Hippocampal formation (tissue), 2 donors: Measurements from ENCODE around the gene NOD2.

Source experiments
- DNase-seq, 2 donors: peaks; one replicate each; lab custom pipeline; 2025; lab: John Stamatoyannopoulos, UW

NOD2 gene

DNA sequence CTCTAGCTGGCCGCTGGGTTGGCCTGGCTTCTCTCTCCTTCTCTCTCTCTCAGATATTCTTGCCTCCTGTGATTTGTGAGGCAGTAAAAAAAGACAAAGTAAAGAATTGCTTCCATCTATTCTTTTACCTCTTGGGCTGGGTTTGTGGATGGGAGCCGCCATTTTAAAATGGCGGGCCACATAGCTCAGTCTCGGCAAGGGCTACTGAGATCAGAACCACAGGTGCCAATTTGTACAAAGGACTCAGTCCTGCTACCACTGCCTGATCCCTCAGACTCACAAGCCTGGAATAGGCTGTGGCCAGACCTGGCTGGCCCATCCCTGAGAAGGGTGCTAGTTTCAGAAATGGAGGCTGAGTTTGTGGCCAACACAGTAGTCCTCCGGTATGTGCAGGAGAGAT lies 24.1 kb downstream of the NOD2 start:
- DNase-seq: no peak

DNA sequence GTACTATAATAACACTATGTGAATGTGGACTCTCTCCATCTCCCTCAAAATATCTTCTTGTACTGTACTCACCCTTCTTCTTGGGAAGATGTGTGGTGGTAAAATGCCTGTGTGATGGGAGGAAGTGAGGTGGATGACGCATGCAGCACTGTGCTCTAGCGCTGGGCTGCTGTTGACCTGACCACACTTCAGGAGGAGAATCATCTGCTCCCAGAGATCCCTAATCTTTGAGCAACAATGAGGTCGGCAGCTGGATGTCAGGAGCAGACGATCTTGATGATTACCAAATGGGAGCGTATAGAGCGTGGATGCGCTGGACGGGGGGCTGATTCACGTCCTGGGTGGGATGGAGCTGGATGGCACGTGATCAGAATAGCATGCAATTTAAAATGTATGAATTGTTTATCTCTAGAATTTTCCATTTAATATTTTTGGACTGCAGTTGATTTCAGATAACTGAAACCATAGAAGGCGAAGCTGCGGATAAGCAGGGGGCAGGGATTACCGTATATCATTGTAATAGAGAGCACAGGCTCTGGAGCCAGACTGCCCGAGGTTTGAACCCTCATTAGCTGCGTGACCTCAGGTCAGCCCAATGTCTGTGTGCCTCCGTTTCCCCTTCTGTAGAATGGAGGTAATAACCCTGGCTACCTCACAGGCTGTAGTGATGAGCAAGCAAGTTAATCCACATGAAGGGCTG lies 24.8 kb downstream of the NOD2 start:
- no peak for DNase-seq

DNA sequence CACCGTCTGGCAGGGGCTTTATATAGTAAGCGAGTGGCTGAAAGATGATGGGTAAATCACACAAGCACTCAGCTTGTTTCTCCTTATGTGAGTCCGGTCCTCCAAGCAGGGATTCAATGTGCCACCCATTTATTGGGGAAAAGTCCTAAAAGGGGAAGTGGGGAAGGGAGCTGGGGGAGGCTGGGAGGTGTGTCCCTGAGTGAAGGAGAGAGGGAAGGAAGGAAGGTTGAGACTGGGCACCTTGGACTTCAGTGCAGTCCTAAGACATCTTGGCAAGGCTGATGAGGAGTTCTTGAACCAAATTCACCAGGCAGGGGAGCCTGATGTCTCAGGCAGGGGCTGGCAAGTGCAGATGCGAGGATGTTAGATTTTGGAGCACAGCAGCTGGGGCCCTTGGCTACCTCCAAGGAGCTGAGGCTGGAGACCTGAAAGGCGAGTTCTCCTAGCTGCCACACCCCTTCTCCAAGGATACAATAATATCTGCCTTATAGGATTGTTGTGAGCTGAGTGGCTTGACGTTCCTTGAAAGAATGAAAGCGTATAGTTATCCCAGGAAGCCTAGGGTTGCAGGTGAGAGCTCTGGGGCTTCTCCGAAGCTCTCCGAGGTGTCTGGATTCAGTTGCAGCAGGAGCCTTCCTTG lies 25.5 kb downstream of the NOD2 start:
- no peak for DNase-seq

DNA sequence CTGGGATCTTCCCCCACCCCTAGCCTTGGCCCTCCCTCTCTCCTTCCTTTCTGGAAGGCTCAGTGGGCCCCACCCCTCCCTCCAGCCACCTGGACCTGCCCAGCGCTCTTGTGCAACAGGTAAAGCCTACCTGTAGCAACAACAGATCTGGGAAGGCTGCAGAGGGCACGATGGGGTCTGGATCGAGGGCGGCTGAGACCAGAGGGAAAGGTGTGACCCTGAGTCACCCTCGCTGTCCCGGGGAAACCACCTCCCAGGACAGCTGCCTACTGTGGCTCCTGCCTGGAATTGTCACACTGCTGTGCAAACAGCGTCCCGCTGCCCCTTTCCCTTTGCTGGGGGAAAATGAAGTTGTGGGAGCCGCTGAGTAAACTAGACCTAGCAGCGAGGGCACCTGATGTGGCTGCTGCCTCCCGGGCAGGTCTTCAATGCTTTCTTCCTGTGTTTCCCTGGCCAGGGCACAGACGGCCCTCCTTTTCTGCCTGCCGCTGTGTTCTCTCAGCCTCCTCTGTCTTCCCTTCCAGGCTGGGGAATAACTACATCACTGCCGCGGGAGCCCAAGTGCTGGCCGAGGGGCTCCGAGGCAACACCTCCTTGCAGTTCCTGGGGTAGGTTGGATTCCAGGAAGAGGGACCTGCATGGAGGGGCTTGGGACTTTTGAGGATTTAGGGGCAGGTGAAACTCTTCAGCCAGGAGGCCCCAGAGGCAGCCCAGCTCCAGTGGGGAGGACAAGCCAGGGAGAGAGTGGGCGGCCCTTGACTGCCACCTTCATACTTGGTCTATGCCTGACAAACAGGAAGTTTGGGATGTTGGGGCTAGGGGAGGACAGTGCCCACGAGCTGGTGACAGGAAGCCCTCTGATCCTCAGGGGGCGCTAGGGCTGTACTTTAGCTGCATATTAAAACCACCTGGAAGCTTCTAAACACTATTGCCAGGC lies 26.3 kb downstream of the NOD2 start:
- DNase-seq: no peak

DNA sequence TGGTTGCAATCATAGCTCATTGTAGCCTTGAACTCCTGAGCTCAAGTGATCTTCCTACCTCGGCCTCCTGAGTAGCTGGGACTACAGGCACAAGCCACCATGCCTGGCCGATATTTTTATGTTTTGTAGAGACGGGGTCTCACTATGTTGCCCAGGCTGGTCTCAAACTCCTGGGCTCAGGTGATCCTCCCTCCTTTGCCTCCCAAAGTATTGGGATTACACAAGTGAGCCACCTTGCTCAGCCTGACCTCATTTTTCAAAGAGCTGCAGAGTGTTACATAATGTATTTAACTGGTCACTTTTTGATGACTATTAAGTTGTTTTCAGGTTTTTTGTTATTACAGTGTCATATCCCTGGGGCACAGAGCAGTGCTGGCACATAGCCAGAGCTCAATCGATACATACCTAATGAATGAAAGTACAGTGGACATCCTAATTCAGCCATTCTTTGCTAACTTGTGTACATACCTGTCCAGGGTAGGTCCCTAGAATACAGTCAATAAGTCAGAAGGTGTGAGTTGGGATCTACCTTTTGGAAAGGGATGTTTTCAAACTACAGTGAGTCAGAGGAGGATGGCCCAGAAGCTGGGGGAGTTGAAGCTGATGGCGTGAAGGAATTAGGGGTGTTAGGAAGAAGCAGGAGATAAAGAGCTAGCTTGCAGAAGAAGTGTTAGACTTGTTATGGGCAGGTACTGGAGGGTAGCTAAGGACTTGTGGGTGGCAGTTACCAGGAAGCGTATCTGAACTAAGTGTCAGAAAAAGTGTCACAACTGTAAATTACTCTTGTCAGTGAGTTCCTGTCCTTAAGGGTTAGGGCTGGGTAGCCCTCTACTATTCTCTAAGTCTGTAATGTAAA lies 28.4 kb downstream of the NOD2 start:
- DNase-seq: no peak

DNA sequence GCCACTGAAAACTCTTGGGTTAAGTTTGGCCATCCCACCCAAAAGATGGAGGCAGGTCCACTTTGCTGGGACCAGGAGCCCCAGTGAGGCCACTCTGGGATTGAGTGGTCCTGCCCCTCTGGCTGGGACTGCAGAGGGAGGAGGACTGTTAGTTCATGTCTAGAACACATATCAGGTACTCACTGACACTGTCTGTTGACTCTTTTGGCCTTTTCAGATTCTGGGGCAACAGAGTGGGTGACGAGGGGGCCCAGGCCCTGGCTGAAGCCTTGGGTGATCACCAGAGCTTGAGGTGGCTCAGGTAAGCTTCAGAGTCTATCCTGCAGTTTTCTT lies 29.0 kb downstream of the NOD2 start:
- DNase-seq: no peak

DNA sequence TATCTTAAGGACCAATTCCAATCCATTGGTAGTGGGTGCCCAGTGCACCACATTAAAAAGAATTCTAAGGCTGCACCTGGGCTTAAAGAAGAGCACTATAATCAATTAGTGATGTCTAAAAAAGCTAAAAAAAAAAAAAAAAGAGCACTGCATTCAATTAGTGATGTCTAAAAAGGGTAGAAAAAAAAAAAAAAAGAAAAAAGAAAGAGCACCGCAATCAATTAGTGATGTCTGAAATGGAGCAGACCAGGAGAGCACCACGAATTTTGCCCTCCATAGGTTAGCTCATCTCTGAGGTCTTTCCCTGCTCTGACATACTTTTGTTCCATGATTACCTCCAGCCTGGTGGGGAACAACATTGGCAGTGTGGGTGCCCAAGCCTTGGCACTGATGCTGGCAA lies 29.6 kb downstream of the NOD2 start:
- no peak for DNase-seq

DNA sequence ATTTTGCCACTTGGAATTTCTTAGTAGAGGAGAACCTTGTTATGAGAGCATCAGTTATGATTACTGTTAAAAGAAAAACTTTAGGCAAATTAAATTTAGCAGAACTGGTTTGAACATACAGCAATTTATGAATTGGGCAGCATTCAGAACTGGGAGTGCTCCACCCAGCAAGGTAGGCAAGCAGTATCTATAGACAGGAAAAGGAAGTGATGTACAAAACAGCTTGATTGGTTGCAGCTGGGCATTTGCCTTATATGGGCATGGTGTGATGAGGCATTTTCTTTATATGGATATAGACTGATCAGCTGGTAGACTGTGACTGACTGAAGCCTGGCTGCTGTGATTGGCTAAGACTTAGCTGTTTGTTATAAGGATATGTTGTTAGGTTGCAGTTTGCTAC lies 30.9 kb downstream of the NOD2 start:
- no peak for DNase-seq

DNA sequence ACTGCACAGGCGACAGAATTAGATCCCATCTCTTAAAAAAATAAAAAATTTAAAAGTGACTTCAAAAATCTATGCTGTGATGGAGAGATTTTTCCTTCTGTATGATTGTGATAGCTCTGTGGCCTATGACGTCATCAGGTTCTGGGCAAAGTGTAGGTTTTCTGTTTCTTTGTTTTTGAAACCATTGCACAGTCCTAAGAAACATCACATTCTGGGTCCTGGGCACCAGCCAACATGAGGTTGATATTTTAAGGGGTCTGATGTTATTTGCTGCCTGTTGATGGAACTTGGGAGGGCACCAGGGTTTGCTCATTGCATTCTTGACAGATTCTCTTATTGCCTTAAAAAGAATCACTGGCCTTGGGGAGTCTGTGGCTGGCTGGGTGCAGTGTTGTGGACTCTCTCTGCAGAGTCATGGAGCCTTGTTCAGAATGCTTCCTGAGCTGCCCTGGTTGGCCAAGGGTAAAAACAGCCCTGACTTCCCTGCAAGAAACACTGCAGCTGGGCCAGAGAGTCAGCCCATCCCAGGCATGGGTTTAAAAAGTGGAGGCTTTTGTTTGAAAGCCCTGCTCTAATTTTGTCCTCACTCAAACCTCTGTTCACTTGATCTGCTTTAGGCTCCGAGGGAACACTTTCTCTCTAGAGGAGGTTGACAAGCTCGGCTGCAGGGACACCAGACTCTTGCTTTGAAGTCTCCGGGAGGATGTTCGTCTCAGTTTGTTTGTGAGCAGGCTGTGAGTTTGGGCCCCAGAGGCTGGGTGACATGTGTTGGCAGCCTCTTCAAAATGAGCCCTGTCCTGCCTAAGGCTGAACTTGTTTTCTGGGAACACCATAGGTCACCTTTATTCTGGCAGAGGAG lies 38.0 kb downstream of the NOD2 start:
- DNase-seq: no peak

DNA sequence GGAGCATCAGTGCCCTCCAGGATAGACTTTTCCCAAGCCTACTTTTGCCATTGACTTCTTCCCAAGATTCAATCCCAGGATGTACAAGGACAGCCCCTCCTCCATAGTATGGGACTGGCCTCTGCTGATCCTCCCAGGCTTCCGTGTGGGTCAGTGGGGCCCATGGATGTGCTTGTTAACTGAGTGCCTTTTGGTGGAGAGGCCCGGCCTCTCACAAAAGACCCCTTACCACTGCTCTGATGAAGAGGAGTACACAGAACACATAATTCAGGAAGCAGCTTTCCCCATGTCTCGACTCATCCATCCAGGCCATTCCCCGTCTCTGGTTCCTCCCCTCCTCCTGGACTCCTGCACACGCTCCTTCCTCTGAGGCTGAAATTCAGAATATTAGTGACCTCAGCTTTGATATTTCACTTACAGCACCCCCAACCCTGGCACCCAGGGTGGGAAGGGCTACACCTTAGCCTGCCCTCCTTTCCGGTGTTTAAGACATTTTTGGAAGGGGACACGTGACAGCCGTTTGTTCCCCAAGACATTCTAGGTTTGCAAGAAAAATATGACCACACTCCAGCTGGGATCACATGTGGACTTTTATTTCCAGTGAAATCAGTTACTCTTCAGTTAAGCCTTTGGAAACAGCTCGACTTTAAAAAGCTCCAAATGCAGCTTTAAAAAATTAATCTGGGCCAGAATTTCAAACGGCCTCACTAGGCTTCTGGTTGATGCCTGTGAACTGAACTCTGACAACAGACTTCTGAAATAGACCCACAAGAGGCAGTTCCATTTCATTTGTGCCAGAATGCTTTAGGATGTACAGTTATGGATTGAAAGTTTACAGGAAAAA lies 38.8 kb downstream of the NOD2 start:
- DNase-seq: no peak

DNA sequence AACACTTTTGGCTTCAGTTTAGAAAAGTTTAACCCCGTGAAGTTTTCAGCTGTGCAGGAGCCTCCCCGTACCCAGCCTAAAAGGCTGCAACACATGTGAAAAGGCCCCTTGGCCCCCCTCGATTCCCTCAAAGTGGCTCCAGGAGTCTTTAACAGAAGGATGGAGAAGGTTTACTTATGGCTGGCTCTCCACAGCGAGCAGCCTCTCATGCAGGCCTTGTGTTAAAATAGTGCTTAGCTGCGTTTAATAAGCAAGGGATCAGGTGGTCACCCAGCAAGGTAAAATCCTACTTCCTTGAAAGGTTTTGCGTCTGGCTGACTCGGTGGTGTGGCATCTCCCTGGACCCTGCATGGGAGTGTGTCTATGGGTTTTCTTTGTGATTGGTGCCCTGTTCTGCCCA lies 40.1 kb downstream of the NOD2 start:
- no peak for DNase-seq

DNA sequence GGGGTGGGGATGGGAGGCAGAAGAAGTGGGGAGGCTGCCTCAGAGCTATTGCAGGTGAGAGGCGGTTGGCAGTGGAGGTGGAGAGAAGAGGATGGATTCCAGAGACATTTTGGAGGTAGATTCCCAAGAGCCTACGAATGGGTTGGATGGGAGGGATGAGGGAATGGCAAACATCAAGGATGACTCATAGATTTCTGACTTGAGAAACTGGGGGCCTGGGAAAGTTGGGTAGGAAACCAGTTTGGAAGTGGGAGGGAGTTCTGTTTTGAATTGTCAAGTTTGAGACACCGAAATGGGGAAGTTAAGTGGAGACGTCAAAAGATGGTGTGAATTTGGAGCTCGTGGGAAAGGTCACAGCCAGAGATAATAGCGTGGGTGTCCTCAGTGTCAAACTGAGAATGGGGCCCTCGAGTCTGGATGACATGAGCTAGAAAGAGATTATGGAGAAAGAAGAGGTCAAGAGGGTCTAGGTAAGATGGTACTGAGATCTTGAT lies 42.3 kb downstream of the NOD2 start:
- no peak for DNase-seq

DNA sequence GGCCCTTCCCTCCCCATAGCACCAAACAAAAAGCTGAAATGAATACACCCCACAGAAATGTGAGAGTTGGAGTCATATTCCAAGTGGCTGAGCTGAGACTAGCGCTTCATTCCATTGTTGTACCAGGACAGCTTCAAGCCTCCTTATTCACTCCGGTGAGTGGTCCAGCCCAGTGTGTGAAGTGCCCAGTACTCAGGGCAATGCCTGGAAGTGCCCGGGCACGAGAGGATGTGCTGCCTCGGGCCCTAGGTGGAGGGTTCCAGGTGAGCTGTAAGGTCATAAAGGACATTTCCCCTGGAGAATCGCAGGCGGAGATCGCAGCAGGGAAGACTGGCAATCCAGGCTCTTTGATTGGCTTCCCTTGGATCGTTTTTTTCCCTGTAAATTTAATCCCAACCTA lies 43.0 kb downstream of the NOD2 start:
- no peak for DNase-seq

DNA sequence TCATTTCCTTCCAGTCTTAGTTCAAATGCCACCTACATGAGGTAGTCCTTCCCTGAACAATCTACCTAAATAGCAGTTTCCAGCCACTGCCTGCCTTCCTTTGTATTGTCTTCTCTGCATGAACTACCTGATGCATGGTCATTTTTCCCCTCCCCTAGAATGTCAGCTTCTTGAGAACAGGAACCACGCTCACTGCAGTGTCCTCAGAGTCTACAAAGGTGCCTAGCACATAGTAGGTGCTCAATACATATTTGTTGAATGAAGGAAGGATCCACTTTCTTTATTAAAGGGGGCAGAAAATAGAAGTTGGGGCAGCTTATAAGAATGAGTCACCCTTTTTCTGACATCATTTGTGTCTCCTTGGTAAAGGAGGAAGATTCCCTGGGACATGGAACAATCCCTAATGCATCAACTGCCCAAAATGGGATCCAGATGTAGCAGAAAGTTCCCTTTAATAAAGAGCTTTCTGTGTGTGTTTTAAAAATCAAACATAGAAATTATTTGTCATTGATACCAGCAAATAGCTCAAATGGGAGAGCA lies 44.1 kb downstream of the NOD2 start:
- DNase-seq: no peak

DNA sequence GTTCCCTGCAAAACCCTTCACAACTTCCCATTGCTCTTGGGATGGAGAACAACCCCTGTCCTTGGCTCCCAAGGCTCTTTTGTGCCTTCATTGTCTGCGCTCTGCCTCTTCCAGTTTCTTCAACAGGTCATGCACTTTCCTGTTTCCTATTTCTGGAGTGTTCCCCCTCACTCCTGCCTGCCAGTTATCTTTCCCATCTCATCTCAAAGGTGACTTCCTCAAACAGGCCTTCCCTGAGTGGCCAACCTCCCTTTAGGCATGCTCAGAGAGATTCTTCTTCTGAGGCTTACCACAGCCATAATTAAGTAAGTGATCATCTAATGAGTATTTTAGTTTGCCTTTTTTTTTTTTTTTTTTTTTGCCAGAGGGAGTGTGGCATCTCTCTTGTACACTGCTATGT lies 45.6 kb downstream of the NOD2 start:
- no peak for DNase-seq

DNA sequence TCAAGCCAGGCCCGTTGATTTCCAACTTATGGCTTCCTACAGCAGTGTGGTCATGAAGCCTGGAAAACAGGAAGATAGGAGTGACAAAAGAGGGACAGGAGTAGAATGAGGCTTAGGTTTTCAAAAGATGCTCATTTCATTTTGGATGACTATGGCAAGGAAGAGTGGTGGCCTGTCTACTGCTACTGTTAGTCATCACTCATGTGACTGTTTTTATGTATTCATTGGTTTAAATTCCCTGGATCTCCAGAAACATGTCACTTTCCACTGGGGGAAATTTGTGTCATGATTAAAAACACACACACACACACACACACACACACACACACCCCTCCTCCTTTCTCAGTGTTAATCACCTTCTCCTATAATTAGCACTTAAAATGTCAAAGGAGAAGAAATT lies 47.3 kb downstream of the NOD2 start:
- DNase-seq: no peak

DNA sequence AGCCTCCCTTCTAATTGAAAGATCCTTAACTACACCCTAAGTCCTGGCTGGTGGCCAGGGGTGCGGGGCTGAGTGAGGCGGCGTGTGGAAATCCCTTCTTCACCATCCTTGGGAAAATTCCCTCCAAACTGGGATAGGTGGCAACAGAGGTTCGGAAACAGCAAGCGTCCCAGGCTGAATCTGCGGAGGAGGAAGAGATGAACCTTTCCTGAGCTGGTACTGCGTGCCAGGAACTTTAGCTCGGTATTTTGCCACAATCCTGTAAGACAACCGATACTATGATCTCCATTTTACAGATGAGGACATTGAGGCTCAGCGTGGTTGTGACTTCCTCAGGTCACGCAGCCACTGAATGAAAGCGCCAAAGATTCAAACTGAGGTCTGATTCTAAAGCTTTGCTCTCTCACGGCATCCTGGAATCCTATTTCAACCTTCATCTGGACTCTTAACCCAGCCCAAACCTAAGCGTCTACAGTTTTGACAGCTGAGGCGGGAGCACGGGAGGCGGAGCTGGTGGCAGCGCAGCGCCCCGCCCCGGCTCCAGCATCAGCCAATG lies 47.9 kb downstream of the NOD2 start:
- no peak for DNase-seq

DNA sequence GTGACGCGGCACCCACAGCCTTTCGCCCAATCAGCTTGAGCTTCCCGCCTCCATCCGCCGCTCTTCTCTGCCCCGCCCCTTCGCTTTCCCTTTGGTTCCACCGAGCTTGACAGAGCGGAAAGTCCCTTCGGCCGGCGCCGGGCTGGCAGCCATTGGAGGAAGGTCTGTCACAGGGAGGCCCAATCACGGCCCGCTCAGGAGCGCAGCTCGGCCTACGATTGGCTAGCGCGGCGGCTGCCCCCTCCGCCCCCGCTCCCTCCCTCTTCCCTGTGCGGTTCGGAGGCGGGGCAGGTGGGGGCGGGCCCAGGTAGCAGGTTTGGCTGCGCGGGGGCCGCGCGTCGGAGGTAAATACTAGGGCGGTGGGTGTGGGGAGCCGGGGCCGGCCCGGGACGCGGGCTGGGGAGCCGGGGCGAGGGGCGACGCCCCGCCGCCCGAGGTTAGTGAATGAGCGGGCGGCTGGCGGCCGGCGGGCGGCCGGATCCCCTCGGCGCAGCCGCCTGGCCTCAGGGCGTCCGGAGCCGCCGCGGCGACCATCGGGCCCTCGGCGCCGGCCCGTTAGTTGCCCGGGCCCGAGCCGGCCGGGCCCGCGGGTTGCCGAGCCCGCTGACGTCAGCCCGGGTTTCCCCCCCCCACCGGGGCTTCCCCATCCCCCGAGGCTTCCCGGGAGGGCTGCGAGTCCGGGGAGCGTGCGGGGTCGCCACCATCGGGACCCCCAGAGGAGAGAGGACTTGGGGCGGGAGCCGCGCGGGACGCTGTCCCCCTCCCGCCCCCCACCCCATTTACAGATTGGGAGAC lies 48.6 kb downstream of the NOD2 start, which contains the start of gene CYLD:
Gene CYLD (plus strand): TSS at position 306 of the 795 bp plus-strand sequence. CDS start 7,613 bp downstream, outside the sequence.
- peak; percentile 99 to 100 for DNase-seq
